ENCODE data around the gene CYP3A7. TPM values are rescaled to one million over a fixed set of nuclear protein-coding genes. Genes with fewer than 3 reads are reported as not detected.

The CYP3A7 gene
- total RNA-seq, 1 experiment from 2014 or later, result not detected

DNA sequence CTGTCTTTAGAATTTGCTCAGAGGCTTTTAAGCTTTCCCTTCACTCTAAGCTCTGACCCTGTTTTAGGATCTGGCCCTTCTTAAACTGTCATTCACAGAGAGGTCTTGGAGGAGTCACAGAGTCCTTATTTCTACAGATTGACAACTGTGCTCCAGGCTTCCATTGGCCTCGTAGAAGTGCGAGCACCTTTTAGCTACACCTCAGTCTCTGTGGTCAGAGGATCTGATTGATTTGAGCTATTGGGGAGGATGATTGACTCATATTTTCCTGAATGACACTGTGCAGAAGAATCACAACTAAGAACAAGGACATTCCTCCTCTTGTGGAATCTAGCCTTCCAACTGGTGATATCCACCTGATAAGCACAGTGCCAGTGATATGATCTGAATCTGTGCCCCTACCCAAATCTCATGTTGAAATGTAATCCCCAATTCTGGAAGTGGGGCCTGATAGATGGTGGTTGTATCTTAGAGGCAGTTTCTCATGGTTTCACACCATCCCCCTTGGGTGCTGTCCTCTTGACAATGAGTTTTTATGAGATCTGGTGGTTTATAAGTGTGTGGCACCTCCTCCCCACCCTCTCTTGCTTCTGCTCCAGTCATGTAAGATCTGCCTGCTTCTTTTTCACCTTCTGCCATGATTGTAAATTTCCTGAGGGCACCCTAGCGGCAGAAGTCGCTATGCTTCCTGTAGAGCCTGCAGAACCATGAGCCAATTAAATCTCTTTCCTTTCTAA, 3.2 kb downstream of the CYP3A7 start:
- no TSS peak for BruUV-seq (replicated peaks)
- H3K4me1 ChIP-seq, result peaks cover 24% of the 10 kb centered on the region
- no peaks in the 10 kb centered on the region for H3K36me3 ChIP-seq (ENCODE audit: control insufficient read depth, insufficient read depth, low read length)
- H3K27me3 ChIP-seq (replicated peaks; ENCODE audit: control insufficient read depth, insufficient read depth, low read length), result no peaks in the 10 kb centered on the region
- H3K4me3 ChIP-seq (ENCODE audit: low read depth, low read length), result no peak overlapping the region
- H3K4me1 Mint-ChIP-seq (ENCODE audit: low read depth, unreplicated experiment), result no peaks in the 10 kb centered on the region
- TF ChIP-seq, protein P1, sequence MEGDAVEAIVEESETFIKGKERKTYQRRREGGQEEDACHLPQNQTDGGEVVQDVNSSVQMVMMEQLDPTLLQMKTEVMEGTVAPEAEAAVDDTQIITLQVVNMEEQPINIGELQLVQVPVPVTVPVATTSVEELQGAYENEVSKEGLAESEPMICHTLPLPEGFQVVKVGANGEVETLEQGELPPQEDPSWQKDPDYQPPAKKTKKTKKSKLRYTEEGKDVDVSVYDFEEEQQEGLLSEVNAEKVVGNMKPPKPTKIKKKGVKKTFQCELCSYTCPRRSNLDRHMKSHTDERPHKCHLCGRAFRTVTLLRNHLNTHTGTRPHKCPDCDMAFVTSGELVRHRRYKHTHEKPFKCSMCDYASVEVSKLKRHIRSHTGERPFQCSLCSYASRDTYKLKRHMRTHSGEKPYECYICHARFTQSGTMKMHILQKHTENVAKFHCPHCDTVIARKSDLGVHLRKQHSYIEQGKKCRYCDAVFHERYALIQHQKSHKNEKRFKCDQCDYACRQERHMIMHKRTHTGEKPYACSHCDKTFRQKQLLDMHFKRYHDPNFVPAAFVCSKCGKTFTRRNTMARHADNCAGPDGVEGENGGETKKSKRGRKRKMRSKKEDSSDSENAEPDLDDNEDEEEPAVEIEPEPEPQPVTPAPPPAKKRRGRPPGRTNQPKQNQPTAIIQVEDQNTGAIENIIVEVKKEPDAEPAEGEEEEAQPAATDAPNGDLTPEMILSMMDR (IDR thresholded peaks at IDR 0.05; ENCODE audit: insufficient read depth in 1 of 2, low read depth in 1 of 2, low read length in 1 of 2, severe bottlenecking in 1 of 2, unreplicated experiment in 1 of 2), result no peak
- CTCF ChIA-PET, result no interaction called here
- no peak for DNase-seq
- no peak overlapping the region for H3K27ac Mint-ChIP-seq (ENCODE audit: unreplicated experiment)
- POLR2A ChIA-PET, result no interaction called here
- H3K9me3 Mint-ChIP-seq (ENCODE audit: unreplicated experiment), result no peaks in the 10 kb centered on the region
- peaks cover 4% of the 10 kb centered on the region for H3K27me3 Mint-ChIP-seq (ENCODE audit: insufficient read depth, unreplicated experiment)
- H3K9me3 ChIP-seq, result no peaks in the 10 kb centered on the region
- H3K4me3 Mint-ChIP-seq (ENCODE audit: unreplicated experiment), result no peak overlapping the region
- intact Hi-C loops (cut with micrococcal nuclease; ENCODE audit: unreplicated experiment), result loop anchor here (5.0 kb wide), 1 partner anchor 100 kb away; no protein-coding TSS in a partner anchor
- H3K36me3 Mint-ChIP-seq (ENCODE audit: insufficient read depth, unreplicated experiment), result no peaks in the 10 kb centered on the region

DNA sequence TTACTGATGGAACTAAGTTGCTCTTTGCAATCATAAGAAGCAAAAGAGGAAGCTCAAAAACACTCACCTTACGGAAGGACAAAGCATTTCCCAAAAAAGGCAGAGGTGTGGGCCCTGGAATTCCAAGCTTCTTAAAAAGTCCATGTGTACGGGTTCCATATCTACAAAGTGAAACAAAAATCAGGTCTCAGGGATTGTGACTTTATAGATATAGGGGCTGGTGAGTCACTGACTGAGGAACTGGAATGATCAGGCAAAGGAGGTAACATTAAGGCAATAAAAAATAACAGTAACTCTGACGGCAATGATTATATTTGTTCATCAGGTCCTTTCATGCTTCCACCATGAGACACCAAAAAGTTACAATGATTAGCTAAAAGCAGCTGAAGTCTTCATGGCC, 4.0 kb downstream of the CYP3A7 start:
- H3K36me3 ChIP-seq (ENCODE audit: control insufficient read depth, insufficient read depth, low read length), result no peaks in the 10 kb centered on the region
- intact Hi-C loops (cut with micrococcal nuclease; ENCODE audit: unreplicated experiment), result loop anchor here (5.0 kb wide), 1 partner anchor 99 kb away; no protein-coding TSS in a partner anchor
- H3K9me3 ChIP-seq, result no peaks in the 10 kb centered on the region
- Mint-ChIP-seq H3K4me3 (ENCODE audit: unreplicated experiment) (no peak overlapping the region), H3K27me3 (ENCODE audit: insufficient read depth, unreplicated experiment) (peaks cover 4% of the 10 kb centered on the region), H3K9me3 (ENCODE audit: unreplicated experiment) (no peaks in the 10 kb centered on the region), H3K4me1 (ENCODE audit: low read depth, unreplicated experiment) (no peaks in the 10 kb centered on the region), H3K27ac (ENCODE audit: unreplicated experiment) (no peak overlapping the region), H3K36me3 (ENCODE audit: insufficient read depth, unreplicated experiment) (no peaks in the 10 kb centered on the region)
- DNase-seq, result no peak
- CTCF ChIA-PET, result no interaction called here
- no peak overlapping the region for H3K4me3 ChIP-seq (ENCODE audit: low read depth, low read length)
- no peaks in the 10 kb centered on the region for H3K27me3 ChIP-seq (replicated peaks; ENCODE audit: control insufficient read depth, insufficient read depth, low read length)
- BruUV-seq (replicated peaks), result no TSS peak
- POLR2A ChIA-PET, result no interaction called here
- peaks cover 24% of the 10 kb centered on the region for H3K4me1 ChIP-seq
- TF ChIP-seq, protein P1 (IDR thresholded peaks at IDR 0.05; ENCODE audit: insufficient read depth in 1 of 2, low read depth in 1 of 2, low read length in 1 of 2, severe bottlenecking in 1 of 2, unreplicated experiment in 1 of 2), result no peak

DNA sequence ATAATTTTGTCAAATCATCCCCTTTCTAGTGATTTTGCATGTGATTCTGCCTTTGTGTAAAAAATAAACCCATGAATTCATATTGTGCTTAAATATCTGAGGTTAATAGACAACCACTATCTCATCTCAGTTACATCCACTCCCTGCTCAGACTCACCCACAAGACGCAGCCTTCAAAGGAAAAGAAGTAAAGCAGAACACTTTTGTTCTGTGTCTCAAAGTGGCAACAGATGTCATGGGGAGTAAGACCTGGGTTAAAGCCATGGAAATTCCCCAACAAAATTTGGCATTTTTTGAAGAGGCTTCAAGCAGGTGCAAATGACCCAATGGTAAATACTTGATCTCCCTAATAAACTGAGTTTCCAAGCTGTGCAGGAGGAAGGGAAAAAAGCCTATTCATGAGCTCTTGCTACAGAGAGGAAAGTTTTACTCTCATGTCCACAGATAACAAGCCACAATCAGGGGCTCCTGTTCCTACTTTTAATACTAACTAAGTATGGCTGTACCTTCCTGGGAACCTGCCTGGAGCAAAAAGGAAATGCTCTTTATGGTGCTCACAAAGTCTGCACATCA, 4.7 kb downstream of the CYP3A7 start:
- ChIA-PET POLR2A (no interaction called here), CTCF (no interaction called here)
- no peak for DNase-seq
- Mint-ChIP-seq H3K36me3 (ENCODE audit: insufficient read depth, unreplicated experiment) (no peaks in the 10 kb centered on the region), H3K4me3 (ENCODE audit: unreplicated experiment) (no peak overlapping the region), H3K27me3 (ENCODE audit: insufficient read depth, unreplicated experiment) (no peaks in the 10 kb centered on the region), H3K9me3 (ENCODE audit: unreplicated experiment) (no peaks in the 10 kb centered on the region), H3K27ac (ENCODE audit: unreplicated experiment) (no peak overlapping the region), H3K4me1 (ENCODE audit: low read depth, unreplicated experiment) (no peaks in the 10 kb centered on the region)
- H3K9me3 ChIP-seq, result no peaks in the 10 kb centered on the region
- no peaks in the 10 kb centered on the region for H3K36me3 ChIP-seq (ENCODE audit: control insufficient read depth, insufficient read depth, low read length)
- H3K4me1 ChIP-seq, result peaks cover 24% of the 10 kb centered on the region
- TF ChIP-seq, protein P1 (IDR thresholded peaks at IDR 0.05; ENCODE audit: insufficient read depth in 1 of 2, low read depth in 1 of 2, low read length in 1 of 2, severe bottlenecking in 1 of 2, unreplicated experiment in 1 of 2), result no peak
- no peak overlapping the region for H3K4me3 ChIP-seq (ENCODE audit: low read depth, low read length)
- no TSS peak for BruUV-seq (replicated peaks)
- intact Hi-C loops (cut with micrococcal nuclease; ENCODE audit: unreplicated experiment), result loop anchor here (5.0 kb wide), 1 partner anchor 98 kb away; no protein-coding TSS in a partner anchor
- H3K27me3 ChIP-seq (replicated peaks; ENCODE audit: control insufficient read depth, insufficient read depth, low read length), result no peaks in the 10 kb centered on the region

All from Caco-2 (cell line).